HepG2 (cell line): Measurements from ENCODE around the gene NUP107. TPM values are rescaled to one million over a fixed set of nuclear protein-coding genes. Genes with fewer than 3 reads are reported as not detected.

Experiments
- BCL6 ChIP-seq: IDR thresholded peaks from 2 replicates; pipeline ENCODE4 v1.6.1; 2016; ENCODE audit warnings: missing genetic modification reagents, missing compliant biosample characterization
- CEBPB ChIP-seq: IDR thresholded peaks from 2 replicates; pipeline ENCODE4 v1.6.1; 2011; ENCODE audit warnings: low read depth, low read length, improper control_type of control experiment, borderline replicate concordance
- GATAD2A ChIP-seq: IDR thresholded peaks from 2 replicates; pipeline ENCODE4 v1.6.1; 2016
- TARDBP ChIP-seq: sonication (generic); formaldehyde crosslinking; IDR thresholded peaks from 2 replicates; pipeline ENCODE4 v1.8.0; 2022; ENCODE audit warnings: mild to moderate bottlenecking, missing genetic modification reagents
- ZFP1 ChIP-seq: IDR thresholded peaks from 2 replicates; pipeline ENCODE4 v1.6.1; 2016
- ZFP36 ChIP-seq: fragments of 150-350 bp; IDR thresholded peaks from 2 replicates; pipeline ENCODE4 v1.6.1; 2018; ENCODE audit warnings: borderline replicate concordance, low read length, low read depth; ENCODE audit not compliant: partially characterized antibody
- ZNF292 ChIP-seq: sonication (generic); formaldehyde crosslinking; IDR thresholded peaks from 2 replicates; pipeline ENCODE4 v1.8.1; 2022; ENCODE audit warnings: mild to moderate bottlenecking, low read depth, missing genetic modification reagents, borderline replicate concordance
- ZNF841 ChIP-seq: sonication (generic); formaldehyde crosslinking; IDR thresholded peaks from 2 replicates; pipeline ENCODE4 v1.8.1; 2023; ENCODE audit warnings: missing genetic modification reagents, borderline replicate concordance
- polyA plus RNA-seq, 8 experiments: library from polyadenylated mRNA; depleted of rRNA in 3 of 8; stranded (reverse) in 7 of 8; unstranded in 1 of 8; fragments of >200 nt; fragmentation: Illumina TruSeq in 4 of 8; extraction: Trizol in 4 of 8; gene quantifications; 2 replicates each; pipeline versions ENCODE4 v1.2.1 to v1.2.3, GENCODE V29; 2011 to 2016; ENCODE audit warnings: low read depth in 4 of 8, missing spikeins in 1 of 8, mixed read lengths in 1 of 8; ENCODE audit not compliant: insufficient read depth in 1 of 8
- total RNA-seq, 5 experiments: library from RNA; depleted of rRNA; stranded (reverse); fragments of >200 nt; fragmentation: Illumina TruSeq; extraction: Trizol; gene quantifications; 2 replicates each; pipeline ENCODE4 v1.2.3, GENCODE V29; 2016; ENCODE audit warnings: low read depth in 1 of 5
- TF ChIP-seq, protein P1 (sequence below): sonication (generic); formaldehyde crosslinking; IDR thresholded peaks from 2 replicates; pipeline ENCODE4 v1.4.0; 2020; ENCODE audit warnings: missing genetic modification reagents, borderline replicate concordance
- TF ChIP-seq, protein P2 (sequence below): sonication (generic); formaldehyde crosslinking; IDR thresholded peaks from 2 replicates; pipeline ENCODE4 v1.8.1; 2023; ENCODE audit warnings: mild to moderate bottlenecking, moderate library complexity, missing genetic modification reagents

The NUP107 gene
- total and polyA plus RNA-seq, 2 of the 13 experiments (the other 11 are each of a cell fraction or from before 2014, with no cell fraction given): 54.7 to 100 TPM

DNA sequence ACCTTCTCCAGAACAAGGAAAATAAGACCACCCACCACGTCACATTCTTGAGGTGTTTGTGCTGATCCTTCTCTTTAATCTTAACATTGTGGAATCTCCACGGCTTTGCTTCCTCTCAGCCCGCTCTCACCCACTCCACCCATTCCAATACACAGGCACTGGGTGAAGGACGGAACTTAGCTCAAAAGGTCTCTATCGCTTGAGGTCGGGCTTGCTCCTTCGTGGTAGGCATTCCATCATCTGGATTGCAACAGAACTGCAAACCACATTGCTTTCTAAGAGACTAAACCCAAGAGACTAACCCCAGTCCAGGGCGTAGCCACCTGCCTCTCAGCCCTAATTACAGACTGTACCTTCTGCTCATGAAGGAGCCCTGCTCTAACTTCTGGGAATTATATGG, 97.2 kb downstream of the NUP107 start (continued):
- TF ChIP-seq, protein P1, sequence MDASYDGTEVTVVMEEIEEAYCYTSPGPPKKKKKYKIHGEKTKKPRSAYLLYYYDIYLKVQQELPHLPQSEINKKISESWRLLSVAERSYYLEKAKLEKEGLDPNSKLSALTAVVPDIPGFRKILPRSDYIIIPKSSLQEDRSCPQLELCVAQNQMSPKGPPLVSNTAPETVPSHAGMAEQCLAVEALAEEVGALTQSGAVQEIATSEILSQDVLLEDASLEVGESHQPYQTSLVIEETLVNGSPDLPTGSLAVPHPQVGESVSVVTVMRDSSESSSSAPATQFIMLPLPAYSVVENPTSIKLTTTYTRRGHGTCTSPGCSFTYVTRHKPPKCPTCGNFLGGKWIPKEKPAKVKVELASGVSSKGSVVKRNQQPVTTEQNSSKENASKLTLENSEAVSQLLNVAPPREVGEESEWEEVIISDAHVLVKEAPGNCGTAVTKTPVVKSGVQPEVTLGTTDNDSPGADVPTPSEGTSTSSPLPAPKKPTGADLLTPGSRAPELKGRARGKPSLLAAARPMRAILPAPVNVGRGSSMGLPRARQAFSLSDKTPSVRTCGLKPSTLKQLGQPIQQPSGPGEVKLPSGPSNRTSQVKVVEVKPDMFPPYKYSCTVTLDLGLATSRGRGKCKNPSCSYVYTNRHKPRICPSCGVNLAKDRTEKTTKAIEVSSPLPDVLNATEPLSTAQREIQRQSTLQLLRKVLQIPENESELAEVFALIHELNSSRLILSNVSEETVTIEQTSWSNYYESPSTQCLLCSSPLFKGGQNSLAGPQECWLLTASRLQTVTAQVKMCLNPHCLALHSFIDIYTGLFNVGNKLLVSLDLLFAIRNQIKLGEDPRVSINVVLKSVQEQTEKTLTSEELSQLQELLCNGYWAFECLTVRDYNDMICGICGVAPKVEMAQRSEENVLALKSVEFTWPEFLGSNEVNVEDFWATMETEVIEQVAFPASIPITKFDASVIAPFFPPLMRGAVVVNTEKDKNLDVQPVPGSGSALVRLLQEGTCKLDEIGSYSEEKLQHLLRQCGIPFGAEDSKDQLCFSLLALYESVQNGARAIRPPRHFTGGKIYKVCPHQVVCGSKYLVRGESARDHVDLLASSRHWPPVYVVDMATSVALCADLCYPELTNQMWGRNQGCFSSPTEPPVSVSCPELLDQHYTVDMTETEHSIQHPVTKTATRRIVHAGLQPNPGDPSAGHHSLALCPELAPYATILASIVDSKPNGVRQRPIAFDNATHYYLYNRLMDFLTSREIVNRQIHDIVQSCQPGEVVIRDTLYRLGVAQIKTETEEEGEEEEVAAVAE (CRISPR knock-in tag): no peak
- TF ChIP-seq CEBPB: peak; percentile 78
- TF ChIP-seq, protein P2, sequence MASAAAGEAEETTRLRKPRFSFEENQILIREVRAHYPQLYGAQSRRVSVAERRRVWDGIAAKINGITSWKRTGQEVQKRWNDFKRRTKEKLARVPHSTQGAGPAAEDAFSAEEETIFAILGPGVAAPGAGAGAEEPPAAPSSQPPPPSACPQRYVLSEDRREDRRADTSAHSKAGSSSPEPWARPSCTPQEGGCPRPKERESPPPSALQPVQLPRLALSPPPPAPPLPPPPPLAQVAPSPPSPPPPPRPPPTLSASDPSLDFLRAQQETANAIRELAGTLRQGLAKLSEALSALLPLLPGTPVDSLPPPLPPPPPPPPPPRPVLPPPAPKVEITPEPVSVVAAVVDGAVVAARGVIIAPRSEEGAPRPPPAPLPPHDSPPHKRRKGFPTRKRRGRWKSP (CRISPR knock-in tag): no peak
- no peak for TF ChIP-seq ZFP36
- no peak for TF ChIP-seq ZFP1 (CRISPR knock-in tag)
- no peak for TF ChIP-seq ZNF292 (CRISPR knock-in tag)
- TF ChIP-seq TARDBP (CRISPR knock-in tag): peak; percentile 41; the same call in 1 of the 2 replicates
- no peak for TF ChIP-seq ZNF841 (CRISPR knock-in tag)
- peak; percentile 33; the same call in 1 of the 2 replicates for TF ChIP-seq GATAD2A
- TF ChIP-seq BCL6: peak; percentile 66
